Mesodermal cell (in vitro differentiated cells): ENCODE results near the gene NCK2.
"Not testable (repeated sequence)": the region's sequence is repeated elsewhere in the genome, so short reads cannot be mapped to it uniquely, and the experiment has no call there.

Source experiments
- H3K27ac ChIP-seq: 2 replicates; pipeline ENCODE4 v1.7.0; 2013; ENCODE audit warnings: mild to moderate bottlenecking, low read depth, low read length, moderate library complexity; ENCODE audit not compliant: severe bottlenecking
- H3K36me3 ChIP-seq: 2 replicates; pipeline ENCODE4 v1.7.1; 2013; ENCODE audit warnings: mild to moderate bottlenecking, low read length, moderate library complexity; ENCODE audit not compliant: control insufficient read depth, insufficient read depth
- H3K4me1 ChIP-seq: one replicate; pipeline ENCODE4 v1.7.1; 2013; ENCODE audit warnings: mild to moderate bottlenecking, low read length; ENCODE audit not compliant: insufficient read depth, control insufficient read depth, poor library complexity, severe bottlenecking
- H3K4me3 ChIP-seq: 2 replicates; pipeline ENCODE4 v1.7.0; 2013; ENCODE audit warnings: low read length, control low read depth, mild to moderate bottlenecking; ENCODE audit not compliant: insufficient read depth, poor library complexity, severe bottlenecking; ENCODE audit errors: extremely low read depth
- H3K9me3 ChIP-seq: 2 replicates; pipeline ENCODE4 v1.7.1; 2013; ENCODE audit warnings: mild to moderate bottlenecking, low read length, moderate library complexity; ENCODE audit not compliant: control insufficient read depth
- WGBS, 2 experiments: methylation state at CpG; one replicate each; pipeline ENCODE4 v1.1.5; 2013; ENCODE audit warnings: missing lambda C conversion rate in 2 of 2; ENCODE audit not compliant: insufficient coverage in 2 of 2; 5-methylcytosine and 5-hydroxymethylcytosine counted together

Gene NCK2

GRCh38 chr2:105889046-105889445 is 144.3 kb downstream of the NCK2 start:
- H3K36me3 ChIP-seq = peaks cover 65% of the 10 kb centered on the region
- no peak overlapping the region for H3K27ac ChIP-seq
- H3K4me1 ChIP-seq = peaks cover 5% of the 10 kb centered on the region
- no peak overlapping the region for H3K4me3 ChIP-seq
- H3K9me3 ChIP-seq = peaks cover 17% of the 10 kb centered on the region
- 79 to 85% methylated on average over 3 of the region's 3 CpGs for WGBS, 2 experiments

- H3K36me3 ChIP-seq = peaks cover 69% of the 10 kb centered on the region
- H3K4me3 ChIP-seq = no peak overlapping the region
- no peak overlapping the region for H3K27ac ChIP-seq
- peaks cover 17% of the 10 kb centered on the region for H3K9me3 ChIP-seq
- WGBS, 2 experiments = 20% methylated on average over 1 of the region's 2 CpGs; no CpG with 5 or more reads in 1 of the 2 experiments
- H3K4me1 ChIP-seq = peaks cover 5% of the 10 kb centered on the region
Observed at GRCh38 chr2:105890111-105890510, 145.4 kb downstream of the NCK2 start.

GRCh38 chr2:105890856-105891255 is 146.1 kb downstream of the NCK2 start:
- peaks cover 17% of the 10 kb centered on the region for H3K9me3 ChIP-seq

GRCh38 chr2:105893011-105893995 is 148.6 kb downstream of the NCK2 start:
- 95 to 96% methylated on average over 37 to 49 of the region's 51 CpGs for WGBS, 2 experiments
- no peak overlapping the region for H3K4me3 ChIP-seq
- H3K4me1 ChIP-seq = no peaks in the 10 kb centered on the region
- H3K27ac ChIP-seq = no peak overlapping the region
- peaks cover 57% of the 10 kb centered on the region for H3K36me3 ChIP-seq
- peaks cover 8% of the 10 kb centered on the region for H3K9me3 ChIP-seq

More at GRCh38 chr2:105890856-105891255, 146.1 kb downstream of the NCK2 start:
- H3K36me3 ChIP-seq = peaks cover 72% of the 10 kb centered on the region
- 87 to 89% methylated on average over 10 of the region's 10 CpGs for WGBS, 2 experiments
- peak overlapping the region; percentile 3 for H3K27ac ChIP-seq
- peaks cover 5% of the 10 kb centered on the region for H3K4me1 ChIP-seq
- no peak overlapping the region for H3K4me3 ChIP-seq

GRCh38 chr2:105894327-105894944 is 149.7 kb downstream of the NCK2 start:
- no peak overlapping the region for H3K27ac ChIP-seq
- H3K9me3 ChIP-seq = no peaks in the 10 kb centered on the region
- 94 to 97% methylated on average over 10 to 12 of the region's 13 CpGs for WGBS, 2 experiments
- peaks cover 46% of the 10 kb centered on the region for H3K36me3 ChIP-seq
- no peak overlapping the region for H3K4me3 ChIP-seq
- H3K4me1 ChIP-seq = no peaks in the 10 kb centered on the region

GRCh38 chr2:105895990-105896764 is 151.5 kb downstream of the NCK2 start:
- Histone ChIP-seq H3K4me3 (no peak overlapping the region), H3K27ac (no peak overlapping the region), H3K36me3 (peaks cover 36% of the 10 kb centered on the region), H3K9me3 (no peaks in the 10 kb centered on the region), H3K4me1 (no peaks in the 10 kb centered on the region)
- WGBS, 2 experiments = 91 to 98% methylated on average over 9 to 10 of the region's 10 CpGs

- Histone ChIP-seq H3K4me3 (no peak overlapping the region), H3K36me3 (peaks cover 36% of the 10 kb centered on the region), H3K4me1 (no peaks in the 10 kb centered on the region), H3K27ac (no peak overlapping the region), H3K9me3 (no peaks in the 10 kb centered on the region)
- WGBS, 2 experiments = 93% methylated on average over 2 to 4 of the region's 4 CpGs
Observed at GRCh38 chr2:105896765-105897163, 152.1 kb downstream of the NCK2 start.

- not testable (repeated sequence) for H3K9me3 ChIP-seq, H3K27ac ChIP-seq, H3K4me1 ChIP-seq, H3K4me3 ChIP-seq
- 88 to 100% methylated on average over 1 of the region's 1 CpG for WGBS, 2 experiments
- H3K36me3 ChIP-seq = peaks cover 34% of the 10 kb centered on the region
Observed at GRCh38 chr2:105897694-105898093, 153.0 kb downstream of the NCK2 start.

- H3K27ac ChIP-seq = no peak overlapping the region
- no peaks in the 10 kb centered on the region for H3K9me3 ChIP-seq
- 97 to 100% methylated on average over 4 to 5 of the region's 7 CpGs for WGBS, 2 experiments
- no peaks in the 10 kb centered on the region for H3K36me3 ChIP-seq
- no peak overlapping the region for H3K4me3 ChIP-seq
- no peaks in the 10 kb centered on the region for H3K4me1 ChIP-seq
Observed at GRCh38 chr2:105903051-105903674, 158.5 kb downstream of the NCK2 start.

- no peak overlapping the region for H3K4me3 ChIP-seq
- peaks cover 6% of the 10 kb centered on the region for H3K4me1 ChIP-seq
- no peak overlapping the region for H3K27ac ChIP-seq
- H3K36me3 ChIP-seq = no peaks in the 10 kb centered on the region
- WGBS, 2 experiments = 100% methylated on average over 1 of the region's 2 CpGs; no CpG with 5 or more reads in 1 of the 2 experiments
- H3K9me3 ChIP-seq = no peaks in the 10 kb centered on the region
Observed at GRCh38 chr2:105904938-105905337, 160.2 kb downstream of the NCK2 start.
